Thyroid gland (tissue), 4 donors: ENCODE results near the gene IMPDH1.

Experiments used
- POLR2A ChIP-seq, 2 donors: fragments of 450-650 bp; IDR thresholded peaks; one replicate each; pipeline ENCODE4 v1.6.1; 2017; ENCODE audit warnings: antibody characterized with exemption in 2 of 2, mild to moderate bottlenecking in 2 of 2, moderate library complexity in 1 of 2
- TF ChIP-seq, protein P1 (sequence below), 6 experiments: fragments of 200-600 bp in 3 of 6; fragments of 450-650 bp in 3 of 6; sonication (generic) in 3 of 6; IDR thresholded peaks; one replicate each; pipeline ENCODE4 v1.5.1; 2016 to 2019; ENCODE audit warnings: antibody characterized with exemption in 6 of 6, mild to moderate bottlenecking in 2 of 6, inconsistent platforms in 1 of 6, moderate library complexity in 1 of 6

DNA sequence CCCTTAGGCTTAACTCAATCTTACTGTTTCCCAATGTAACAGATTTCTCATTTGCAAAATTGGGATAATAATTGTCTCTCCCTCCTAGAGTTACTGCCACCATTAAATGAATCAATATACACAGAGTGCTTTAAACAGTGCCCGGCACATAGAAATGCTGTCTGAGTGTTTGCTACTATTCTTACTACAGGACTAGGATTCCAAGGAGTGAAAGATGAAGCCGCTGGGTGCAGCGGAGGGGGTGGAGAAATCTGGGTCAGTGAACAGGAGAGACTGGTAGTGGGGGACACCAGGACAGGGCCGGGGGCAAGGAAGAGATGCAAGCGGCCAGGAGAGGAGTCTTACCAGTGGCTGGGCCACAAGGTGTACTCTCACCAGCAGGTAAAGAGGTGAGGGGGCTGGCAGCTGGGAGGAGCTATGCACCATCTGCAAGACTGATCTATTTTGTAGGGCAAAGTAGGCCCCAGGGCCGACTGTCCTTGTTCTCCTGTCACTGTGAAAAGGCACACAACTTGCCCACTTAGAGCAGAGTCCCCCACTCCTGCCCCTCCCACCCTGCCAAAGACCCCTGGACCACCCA, 29.8 kb downstream of the IMPDH1 start:
- TF ChIP-seq, protein P1, sequence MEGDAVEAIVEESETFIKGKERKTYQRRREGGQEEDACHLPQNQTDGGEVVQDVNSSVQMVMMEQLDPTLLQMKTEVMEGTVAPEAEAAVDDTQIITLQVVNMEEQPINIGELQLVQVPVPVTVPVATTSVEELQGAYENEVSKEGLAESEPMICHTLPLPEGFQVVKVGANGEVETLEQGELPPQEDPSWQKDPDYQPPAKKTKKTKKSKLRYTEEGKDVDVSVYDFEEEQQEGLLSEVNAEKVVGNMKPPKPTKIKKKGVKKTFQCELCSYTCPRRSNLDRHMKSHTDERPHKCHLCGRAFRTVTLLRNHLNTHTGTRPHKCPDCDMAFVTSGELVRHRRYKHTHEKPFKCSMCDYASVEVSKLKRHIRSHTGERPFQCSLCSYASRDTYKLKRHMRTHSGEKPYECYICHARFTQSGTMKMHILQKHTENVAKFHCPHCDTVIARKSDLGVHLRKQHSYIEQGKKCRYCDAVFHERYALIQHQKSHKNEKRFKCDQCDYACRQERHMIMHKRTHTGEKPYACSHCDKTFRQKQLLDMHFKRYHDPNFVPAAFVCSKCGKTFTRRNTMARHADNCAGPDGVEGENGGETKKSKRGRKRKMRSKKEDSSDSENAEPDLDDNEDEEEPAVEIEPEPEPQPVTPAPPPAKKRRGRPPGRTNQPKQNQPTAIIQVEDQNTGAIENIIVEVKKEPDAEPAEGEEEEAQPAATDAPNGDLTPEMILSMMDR (IDR thresholded peaks at IDR 0.05) = no peak
- TF ChIP-seq POLR2A (IDR thresholded peaks at IDR 0.05) = no peak
